ENCODE measurements around the gene PHACTR3.

The PHACTR3 gene

DNA sequence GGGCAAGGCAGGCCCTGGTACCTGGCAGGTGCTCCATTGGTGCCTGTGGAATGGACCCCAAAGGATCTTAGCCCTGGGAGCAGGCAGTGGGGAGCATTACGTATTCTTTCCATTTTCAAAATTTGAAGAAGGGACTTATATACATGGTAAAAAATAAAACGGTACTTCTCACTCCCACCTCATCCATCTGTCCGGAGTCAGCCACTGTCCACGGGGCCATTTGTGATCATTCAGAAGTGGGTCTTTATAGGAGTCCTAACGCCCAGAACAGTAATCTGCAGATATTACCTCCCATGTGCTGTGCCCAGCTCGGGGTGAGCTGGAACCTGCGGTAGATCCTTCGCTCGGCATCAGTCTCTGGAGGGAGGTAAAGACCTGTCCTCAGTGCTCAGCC, 218.7 kb downstream of the PHACTR3 start:
- no peak for DNase-seq

DNA sequence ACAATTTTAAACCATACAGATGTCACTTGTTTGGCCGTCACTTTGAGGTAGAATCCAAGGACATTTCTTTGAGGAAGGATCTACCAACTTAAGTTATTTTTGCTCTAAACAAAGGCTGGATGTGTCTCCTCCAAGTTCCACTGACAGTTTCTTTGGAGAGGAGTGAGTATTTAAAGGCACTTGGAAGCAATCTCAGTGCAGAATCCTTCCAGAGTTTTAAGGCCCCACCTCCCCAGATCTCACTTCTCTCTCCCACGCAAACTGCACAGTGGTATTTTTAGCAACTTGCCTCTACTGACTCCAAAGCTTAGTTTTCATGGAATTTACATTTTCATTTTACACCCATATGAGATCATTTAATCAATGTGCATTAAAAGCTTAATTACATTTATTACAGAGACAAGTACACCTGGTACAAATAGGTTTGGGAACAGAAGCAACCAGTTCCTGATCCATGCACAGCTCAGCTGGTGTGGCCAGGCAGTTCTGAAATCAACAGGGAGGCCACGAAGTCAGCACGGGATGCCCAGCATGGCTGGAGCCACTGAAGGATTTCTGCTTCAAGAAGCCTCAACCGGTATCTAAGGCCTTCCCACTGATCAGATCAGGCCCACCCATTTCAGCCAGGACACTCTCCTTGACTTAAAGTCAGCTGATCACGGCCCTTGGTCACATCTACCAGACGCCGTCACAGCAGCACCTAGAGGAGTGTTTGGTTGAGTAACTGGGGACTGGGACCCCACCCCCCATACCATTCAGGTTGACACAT, 219.3 kb downstream of the PHACTR3 start:
- DNase-seq: no peak

DNA sequence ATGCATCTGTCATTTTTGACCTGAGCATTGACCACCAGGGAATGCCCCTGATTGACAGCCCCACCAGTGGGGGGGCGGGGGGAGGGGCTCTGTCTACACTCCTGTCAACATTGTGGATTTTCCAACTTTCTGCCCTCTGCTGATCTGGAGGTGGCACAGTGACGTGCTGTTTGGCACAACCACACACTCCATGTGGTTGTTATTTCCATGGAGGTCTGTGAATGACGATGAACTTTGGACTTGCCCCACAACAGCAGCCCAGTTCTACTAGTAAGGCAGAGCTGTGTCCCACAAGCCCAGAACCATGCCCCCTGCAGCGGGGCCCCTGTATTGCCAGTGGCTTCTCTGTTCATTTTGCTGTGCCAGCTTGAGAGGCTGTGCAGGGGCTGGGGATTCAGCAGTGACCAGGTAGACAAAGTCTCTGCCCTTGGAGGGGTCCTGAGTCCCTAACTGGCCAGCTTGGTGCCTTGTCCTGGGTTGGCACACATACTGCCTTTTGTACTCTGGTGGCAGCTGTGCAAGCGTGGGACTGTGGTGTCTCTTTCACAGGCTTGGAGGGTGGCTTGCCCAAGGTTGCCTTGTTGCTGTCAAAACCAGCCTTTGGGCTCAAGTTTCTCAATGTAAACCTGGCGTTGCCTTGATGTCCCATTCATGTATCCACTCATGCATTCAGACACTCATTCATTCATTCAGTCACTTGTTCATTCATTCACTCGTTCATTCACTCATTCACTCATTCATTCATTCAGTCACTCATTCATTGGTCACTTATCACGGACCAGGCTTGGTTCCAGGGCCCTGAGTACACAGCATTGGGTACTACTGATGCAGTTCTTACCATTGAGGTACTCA, 220.6 kb downstream of the PHACTR3 start:
- DNase-seq: no peak

DNA sequence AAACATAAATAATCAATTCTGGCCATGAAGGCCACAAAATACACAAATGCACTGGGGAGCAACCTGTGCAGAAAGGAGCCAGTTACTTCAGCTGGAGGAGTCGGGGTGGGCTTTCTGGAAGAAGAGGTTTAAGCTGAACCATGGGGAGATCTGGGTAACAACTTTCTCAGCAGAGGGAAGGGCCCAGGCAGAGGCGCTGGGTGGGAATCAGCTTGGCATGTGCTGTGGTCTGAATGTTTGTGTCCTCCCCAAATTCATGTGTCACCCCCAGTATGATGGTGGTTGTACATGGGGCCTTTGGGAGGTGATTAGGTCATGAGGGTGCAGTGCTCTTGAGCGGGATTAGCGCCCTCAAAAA, 221.2 kb downstream of the PHACTR3 start:
- no peak for DNase-seq

DNA sequence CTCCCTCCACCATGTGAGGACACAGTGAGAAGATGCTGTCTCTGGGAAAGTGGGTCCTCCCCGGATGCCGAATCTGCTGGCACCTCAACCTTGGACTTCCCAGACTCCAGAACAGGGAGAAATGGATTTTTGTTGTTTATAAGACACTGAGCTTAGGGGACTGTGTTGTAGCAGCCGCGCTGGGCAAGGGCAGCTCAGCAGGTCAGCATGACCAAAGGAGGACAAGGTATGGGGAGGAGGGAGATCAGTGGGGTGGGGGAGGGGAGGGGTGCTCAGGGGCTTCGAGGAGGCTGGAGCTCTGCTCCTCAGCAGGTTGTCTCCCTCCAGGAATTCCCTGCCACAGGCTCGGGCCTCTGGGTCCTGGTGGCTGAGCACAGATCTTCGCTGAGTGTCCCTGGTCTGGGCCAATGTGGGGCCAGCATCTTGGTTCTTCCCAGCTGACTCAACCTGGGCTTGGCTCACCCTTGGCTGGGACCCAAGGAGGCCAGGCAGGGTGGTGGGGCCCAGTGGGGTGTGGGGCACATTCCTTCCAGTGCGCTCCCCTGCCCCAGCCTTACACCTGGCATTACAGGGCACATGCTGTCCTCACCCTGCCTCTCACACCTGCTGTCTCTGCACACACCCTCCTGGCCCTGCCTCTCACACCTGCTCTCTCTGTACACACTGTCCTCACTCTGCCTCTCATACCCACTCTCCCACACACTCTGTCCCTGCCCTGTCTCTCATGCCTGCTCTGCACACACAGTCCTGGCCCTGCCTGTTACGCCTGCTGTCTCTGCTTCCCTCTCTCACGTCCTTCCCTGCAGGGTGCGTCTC, 221.8 kb downstream of the PHACTR3 start:
- DNase-seq: no peak

DNA sequence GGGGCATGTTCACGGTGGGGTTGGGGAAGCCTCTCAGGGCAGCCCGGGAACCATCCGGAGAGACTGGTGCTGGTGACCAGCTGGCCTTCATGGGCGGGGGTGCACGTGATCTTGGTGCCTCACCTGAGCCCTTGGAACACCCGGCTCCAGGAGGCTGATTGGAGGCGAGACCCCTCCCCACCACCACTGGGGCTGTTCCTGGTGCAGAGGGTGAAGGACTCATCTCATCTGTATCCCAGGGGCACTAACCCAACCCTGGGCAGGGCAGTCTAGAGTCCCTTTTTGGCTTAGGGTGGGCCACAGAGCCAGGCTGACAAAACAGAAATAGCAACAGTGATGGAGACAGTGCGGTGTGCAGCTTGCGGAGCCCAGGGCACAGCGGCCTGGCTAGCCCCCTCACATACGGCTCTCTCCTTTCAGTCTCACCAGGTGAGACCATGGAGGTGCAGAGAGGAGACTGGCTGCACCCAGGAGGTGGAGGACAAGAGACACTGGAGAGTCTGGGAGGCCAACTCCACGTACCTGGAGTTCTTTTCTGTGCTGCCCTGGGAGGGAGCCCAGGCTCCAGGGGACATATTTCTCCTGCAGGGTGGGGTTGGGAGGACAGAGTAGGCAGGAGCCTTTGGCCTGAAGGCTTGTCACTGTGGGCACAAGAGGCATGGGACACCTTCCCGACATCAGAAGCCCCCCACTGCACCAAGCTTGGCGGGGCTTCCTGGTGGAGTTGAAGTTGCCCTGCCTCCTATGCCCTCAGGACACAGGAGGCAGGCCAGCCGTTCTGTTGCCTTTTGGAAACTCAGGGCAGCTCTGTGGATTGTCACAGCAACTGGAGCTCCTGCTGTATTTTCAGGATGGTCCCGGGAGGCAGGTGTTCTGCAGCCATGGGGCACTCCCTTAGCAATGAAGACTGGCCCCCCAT, 223.1 kb downstream of the PHACTR3 start:
- no peak for DNase-seq

DNA sequence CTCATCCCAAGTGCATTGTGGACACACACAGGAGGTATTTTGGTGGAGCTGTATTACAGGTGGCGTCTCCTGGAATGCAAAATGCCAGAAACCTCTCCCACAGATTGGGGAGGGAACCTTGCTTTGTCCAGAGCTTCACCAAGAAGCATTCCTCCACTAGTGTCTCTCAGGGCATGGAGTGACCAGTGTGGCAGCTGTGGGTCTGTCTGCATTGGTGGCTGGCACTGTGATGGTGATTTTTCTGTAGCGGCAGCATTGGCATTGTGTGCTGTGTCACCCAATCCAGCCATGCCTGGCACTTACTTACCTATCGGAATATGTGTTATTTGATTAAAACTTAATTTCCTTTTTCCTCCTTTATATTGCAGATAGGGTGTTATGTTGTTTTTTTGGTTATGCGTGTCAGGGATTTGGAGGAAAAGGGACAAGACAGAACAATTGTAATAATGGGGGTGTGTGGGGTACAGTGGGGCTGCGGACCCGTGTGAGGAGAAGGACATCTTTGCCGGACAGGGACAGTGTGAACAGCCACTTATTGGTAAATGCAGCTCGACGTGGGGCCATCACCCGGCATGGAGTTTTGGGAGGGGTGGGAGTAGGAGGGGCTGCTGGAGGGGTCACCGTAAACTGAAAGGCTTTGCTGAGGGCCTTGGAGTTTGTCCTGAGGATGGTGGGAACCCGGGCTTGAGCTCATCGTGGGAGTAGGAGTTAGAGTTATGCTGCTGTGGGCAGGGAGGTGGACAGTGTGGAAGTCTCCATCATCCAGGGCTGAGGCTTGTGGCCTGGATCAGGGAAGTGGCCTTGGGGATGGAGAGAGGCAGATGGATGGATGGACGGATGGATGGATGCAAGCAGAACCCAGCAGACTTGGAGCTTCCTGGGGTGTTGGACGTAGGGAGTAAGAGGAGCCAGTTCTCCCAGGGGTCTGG, 224.0 kb downstream of the PHACTR3 start:
- DNase-seq: no peak

DNA sequence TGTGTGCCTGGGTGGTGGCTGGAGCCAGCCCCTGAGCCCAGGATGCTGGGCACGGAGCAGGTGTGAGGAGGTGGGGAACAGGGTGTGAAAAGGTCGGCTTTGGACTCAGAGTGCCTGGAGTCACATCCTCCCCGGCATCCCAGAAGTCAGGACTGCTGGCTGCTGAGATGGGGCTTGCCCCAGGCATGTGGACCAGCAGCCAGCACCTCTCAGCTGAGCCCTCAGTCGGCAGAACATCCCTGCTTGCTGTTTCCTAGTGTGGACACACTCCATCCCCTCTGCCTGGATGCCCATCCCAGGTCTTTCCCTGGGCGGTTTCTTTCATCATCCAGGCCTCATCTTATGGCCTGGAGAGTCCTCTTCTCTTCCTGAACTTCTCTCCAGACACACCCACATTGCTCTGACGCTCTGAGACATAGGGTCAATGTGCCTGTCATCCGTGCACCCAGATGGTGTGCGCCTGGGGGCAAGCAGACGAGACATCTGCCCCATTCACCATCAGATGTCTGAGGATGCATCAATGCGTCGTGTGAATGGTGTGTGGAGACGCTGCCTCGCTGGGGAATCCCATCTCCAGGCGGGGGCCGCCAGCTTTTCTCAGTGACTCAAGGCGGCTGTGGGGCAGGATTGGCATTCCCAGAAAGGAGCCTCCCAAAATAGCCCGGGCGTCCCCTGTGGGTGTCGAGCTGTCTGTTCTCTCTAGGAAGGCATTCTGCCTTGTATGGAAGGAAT, 224.9 kb downstream of the PHACTR3 start:
- no peak for DNase-seq

DNA sequence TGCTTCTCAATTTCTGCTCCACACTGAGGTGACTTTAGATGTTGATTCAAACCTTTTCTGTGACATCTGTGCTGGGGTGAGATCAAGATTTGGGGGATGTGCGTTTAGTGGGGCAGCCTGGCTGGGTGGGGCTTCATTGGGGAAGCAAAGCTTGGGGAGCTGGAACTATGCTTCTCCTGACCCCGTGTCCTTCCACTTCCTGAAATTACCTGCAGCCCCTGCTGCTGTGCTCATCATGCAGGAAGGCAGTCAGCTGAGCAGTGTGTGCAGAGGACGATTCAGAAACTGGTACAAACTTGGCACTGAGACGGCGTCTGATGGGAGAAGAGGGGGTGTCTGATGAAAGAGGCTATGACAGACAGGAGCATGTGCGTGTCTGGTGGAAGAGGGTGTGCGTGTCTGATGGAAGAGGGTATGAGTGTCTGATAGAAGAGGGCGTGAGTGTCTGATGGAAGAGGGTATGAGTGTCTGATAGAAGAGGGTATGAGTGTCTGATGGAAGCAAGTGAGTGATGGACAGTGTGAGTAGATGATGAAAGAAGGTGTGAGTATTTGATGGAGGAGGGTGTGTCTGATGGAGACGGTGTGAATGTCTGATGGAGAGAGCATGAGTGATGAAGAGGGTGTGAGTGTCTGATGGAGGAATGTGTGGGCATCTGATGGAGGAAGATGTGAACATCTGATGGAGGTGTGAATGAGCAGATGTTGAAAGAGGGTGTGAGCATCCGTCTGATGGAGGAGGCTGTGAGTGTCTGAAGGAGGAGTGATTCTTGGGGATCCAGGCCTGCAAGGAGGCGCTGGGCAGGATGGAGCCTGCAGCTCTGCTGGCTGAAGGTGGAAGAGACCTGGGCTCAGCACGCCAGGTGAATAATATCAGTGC, 225.7 kb downstream of the PHACTR3 start:
- no peak for DNase-seq

DNA sequence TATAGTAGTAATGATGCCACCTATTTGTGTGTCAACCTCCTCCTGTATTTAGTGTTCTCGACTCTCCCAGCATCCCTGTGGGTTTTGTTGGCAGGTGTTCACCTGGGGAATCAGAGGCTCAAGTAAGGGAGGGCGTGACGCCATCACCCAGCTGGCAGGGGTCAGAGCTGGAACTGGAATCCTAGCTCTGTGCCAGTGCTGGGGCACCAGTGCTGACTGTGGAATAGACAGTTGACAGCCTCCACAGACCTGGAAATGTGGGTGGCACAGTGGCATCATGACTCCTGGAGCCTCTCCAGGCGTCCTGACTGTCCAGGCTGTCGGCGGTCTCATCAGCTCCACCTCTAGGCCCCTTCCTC, 226.3 kb downstream of the PHACTR3 start:
- DNase-seq: no peak

DNA sequence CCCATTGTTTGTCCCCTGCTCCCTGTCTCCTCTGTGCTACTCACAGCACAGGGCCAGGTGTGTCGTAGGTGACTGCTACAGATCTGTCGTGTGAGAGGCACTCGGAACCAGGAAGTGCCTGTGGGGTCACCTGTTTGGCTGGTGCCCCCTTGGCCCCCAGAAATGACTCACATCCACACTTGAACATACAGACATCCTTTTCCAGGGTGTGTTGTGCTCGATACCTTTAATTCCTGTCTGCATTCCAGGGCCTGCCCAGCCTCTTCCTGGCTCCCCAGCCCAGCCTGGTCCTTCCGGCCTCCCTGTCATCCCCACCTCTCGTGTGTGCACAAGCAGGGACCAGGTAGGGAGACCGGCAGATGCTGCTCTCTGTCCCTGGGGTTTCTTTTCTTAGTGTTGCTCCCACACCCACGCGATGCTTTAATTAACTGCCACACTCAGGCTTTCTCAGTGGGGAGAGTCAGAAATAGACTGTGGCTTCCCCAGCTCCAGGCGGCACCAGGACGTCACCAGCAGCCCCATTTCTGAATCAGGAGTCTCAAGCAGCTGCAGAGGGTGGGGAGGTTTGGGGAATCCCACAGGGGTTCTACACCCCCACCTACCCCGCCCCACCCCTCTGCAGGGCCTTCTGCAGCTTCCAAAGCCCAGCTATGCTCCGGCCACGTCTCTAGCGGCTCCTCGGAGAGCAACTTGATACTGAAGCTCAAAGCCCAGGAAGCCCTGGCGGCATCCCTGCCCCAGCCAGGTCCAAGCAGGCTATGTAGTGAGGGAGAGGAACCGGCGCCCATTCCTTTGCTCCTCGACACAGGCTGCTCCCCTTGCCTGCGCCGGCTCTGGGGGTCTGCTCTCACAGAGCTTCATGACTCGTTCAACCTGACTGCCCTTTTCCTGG, 226.9 kb downstream of the PHACTR3 start:
- no peak for DNase-seq

DNA sequence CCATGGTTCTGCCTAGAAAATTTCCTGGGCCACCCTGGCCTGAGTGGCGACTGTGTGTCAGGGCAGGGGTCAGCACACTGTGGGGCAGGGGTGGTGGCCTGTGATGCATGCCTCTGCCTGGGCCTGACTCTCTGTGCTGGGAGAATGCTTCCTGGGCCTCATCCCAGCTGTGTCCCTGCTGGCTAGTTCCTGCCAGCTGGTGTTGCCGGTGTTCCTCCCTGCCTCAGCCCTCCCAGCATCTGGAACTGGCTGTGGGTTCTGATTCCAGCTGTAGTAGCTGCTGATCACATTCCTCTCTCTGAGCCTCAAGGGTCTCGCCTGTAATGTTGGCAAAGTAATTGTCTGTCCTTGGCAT, 227.6 kb downstream of the PHACTR3 start:
- no peak for DNase-seq

DNA sequence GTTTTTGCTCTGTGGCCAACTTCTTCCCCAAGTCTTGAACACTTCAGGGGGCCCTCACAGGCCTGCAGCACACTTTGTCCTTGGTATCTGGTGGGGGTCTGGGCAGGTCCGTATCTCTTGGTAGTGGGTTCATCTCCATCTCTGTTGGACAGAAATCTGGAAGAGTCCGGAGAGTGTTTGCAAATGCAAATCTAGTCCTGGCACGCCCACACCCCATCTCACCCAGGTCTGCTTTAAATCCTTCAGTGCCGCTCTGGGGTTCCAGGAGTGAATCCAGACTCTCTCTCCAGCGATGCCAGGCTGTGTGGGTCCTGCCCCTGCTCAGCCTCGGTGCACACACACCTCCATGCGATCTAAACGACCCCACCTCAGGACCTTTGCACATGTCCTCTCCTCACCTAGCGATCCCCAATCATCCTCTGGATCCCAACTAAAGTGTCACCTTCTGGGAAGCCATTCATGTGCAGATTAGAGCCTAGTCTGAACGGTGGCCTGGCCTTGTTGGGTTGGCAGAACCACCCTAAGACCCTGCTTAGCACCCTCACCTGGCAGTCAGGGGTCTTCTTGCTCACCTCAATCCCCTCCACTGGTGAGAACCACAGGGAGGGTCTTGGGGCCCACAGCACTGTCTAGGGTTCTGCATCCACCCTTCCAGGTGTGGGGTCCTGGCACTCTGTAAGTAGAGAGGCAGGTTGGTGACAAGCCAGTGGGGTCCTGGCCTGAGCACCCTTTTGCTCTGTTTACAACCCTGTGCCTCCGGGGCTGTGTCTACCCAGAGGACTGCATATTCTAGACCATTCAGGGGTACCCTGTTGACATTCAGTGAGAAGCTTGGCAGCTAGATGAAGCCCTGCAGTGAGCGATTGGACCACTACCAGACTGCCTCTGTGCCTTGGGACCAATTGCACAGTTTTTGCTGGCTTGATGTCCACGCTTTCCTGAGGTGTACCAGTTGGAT, 228.3 kb downstream of the PHACTR3 start:
- no peak for DNase-seq

DNA sequence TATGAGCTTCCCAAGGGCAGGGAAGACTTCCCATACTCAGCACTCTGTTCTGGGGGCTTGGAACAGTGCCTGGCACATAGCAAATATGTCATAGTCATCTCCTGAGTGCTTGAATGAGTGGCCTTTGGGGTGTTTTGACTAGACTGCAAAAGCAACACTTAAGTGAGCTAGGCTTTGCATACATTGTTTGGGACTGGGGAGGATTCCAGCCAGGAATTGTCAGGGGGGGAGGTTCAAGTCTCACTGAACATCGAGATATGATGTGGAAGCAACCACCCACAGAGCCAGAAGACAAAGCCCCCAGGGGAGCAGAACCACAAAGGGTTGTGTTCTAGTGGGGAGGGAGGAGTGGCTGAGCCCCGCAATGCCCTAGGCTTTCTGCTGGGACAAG, 230.7 kb downstream of the PHACTR3 start:
- DNase-seq: no peak

DNA sequence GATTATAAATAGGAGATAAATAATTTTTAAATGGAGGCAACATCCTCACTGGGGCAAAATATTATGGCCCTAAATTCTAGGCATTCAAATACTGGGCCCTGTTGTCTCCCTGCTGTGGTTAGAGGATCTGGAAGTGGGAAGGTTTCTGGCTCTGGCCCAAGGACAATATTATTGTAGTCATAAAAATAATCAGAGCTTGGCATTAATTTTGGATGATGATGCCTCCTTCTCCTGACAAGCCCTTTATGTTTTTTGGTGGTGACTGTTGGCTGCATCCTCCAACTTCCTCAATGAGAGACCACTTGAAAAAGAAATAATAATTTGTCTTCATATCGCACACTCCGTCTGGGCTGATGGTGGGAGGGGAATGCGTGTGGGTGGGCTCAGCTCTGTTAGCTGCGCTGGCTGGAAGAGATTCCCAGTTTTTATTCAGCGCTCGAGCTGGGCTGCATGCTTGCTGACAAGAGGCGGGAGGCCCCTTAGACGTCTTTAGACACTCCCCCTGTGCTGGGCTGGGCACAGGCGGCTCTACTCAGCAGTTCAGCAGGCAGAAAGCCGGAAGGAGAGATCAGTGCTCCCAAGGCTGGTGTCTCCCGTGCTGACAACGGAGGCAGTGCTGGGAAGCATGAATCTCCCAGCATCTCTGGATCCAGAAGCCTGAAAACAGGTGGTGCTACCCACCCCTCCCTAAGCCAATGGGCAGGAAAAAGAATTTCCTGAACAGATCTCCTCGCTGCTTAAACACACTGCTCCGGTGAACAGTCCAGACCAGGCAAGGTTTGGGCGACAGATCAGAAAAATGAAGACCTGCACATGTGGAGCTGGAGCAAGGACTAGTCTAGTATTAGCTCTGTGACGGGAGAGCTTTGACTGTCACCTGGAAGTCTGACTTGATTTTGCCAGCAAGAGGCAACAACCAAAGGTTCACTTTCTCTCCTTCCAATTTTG, 231.4 kb downstream of the PHACTR3 start:
- no peak for DNase-seq

DNA sequence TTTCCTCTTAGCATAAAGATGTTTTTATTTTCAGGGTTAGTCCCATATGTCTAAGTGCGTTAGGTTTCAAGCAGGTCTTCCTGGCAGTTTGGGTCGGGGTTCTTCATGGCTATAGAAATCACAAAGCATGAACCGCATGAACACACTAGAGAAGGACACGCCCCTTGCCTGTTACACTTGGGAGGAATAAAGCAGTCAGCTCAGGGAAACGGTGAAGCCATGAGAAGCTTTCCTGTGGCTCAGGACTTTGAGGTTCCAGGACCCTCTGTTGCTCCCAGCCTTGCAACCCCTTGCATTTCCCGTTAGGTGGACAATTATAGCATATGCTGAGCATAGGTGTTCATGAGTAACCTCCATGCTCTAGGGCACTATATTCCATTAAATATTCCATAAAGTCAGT, 232.4 kb downstream of the PHACTR3 start:
- DNase-seq: no peak

Measured in NCI-H1436 treated with DMSO at 0.1 percent for 48 hours (cell line).